ENCODE measurements around the gene SNRNP48.

The SNRNP48 gene

GRCh38 chr6:7589949-7590917 is at the start of gene SNRNP48:
TSS of gene SNRNP48 (plus strand) at chr6:7590198. CDS start at chr6:7590258, 60 bp downstream.
- DNase-seq: peak; percentile 99

- DNase-seq: peak; percentile 19
These were observed 49.4 kb upstream of the SNRNP48 start for GRCh38 chr6:7540595-7540994.

- peak; percentile 66 for DNase-seq
These were observed 48.6 kb upstream of the SNRNP48 start, which contains the start of gene DSP for GRCh38 chr6:7541175-7542064. TSS of gene DSP (plus strand) at chr6:7541671. CDS start at chr6:7541916, 245 bp downstream.

- no peak for DNase-seq
These were observed 47.7 kb upstream of the SNRNP48 start for GRCh38 chr6:7542065-7542873.

GRCh38 chr6:7542874-7543624 is 46.9 kb upstream of the SNRNP48 start:
- DNase-seq: no peak

- DNase-seq: no peak
These were observed 46.1 kb upstream of the SNRNP48 start for GRCh38 chr6:7543789-7544424.

- DNase-seq: no peak
These were observed 45.4 kb upstream of the SNRNP48 start for GRCh38 chr6:7544597-7544996.

GRCh38 chr6:7545316-7546019 is 44.5 kb upstream of the SNRNP48 start:
- DNase-seq: no peak

- no peak for DNase-seq
These were observed 44.0 kb upstream of the SNRNP48 start for GRCh38 chr6:7546020-7546369.

- DNase-seq: no peak
These were observed 43.6 kb upstream of the SNRNP48 start for GRCh38 chr6:7546383-7546782.

GRCh38 chr6:7546896-7547295 is 43.1 kb upstream of the SNRNP48 start:
- no peak for DNase-seq

GRCh38 chr6:7547315-7547714 is 42.7 kb upstream of the SNRNP48 start:
- no peak for DNase-seq

GRCh38 chr6:7550433-7550801 is 39.6 kb upstream of the SNRNP48 start:
- DNase-seq: no peak

- no peak for DNase-seq
These were observed 35.3 kb upstream of the SNRNP48 start for GRCh38 chr6:7554533-7555275.

GRCh38 chr6:7555671-7556070 is 34.3 kb upstream of the SNRNP48 start:
- DNase-seq: no peak

GRCh38 chr6:7556394-7557106 is 33.4 kb upstream of the SNRNP48 start:
- no peak for DNase-seq

- no peak for DNase-seq
These were observed 32.3 kb upstream of the SNRNP48 start for GRCh38 chr6:7557652-7558051.

- DNase-seq: no peak
These were observed 31.2 kb upstream of the SNRNP48 start for GRCh38 chr6:7558781-7559180.

GRCh38 chr6:7559196-7559595 is 30.8 kb upstream of the SNRNP48 start:
- DNase-seq: no peak

Measured in NCI-H1694 (cell line).